ENCODE data around the gene KPNA3. TPM values are rescaled to one million over a fixed set of nuclear protein-coding genes. Genes with fewer than 3 reads are reported as not detected.

KPNA3 gene
- total RNA-seq, 1 experiment from 2014 or later = 32.2 TPM

DNA sequence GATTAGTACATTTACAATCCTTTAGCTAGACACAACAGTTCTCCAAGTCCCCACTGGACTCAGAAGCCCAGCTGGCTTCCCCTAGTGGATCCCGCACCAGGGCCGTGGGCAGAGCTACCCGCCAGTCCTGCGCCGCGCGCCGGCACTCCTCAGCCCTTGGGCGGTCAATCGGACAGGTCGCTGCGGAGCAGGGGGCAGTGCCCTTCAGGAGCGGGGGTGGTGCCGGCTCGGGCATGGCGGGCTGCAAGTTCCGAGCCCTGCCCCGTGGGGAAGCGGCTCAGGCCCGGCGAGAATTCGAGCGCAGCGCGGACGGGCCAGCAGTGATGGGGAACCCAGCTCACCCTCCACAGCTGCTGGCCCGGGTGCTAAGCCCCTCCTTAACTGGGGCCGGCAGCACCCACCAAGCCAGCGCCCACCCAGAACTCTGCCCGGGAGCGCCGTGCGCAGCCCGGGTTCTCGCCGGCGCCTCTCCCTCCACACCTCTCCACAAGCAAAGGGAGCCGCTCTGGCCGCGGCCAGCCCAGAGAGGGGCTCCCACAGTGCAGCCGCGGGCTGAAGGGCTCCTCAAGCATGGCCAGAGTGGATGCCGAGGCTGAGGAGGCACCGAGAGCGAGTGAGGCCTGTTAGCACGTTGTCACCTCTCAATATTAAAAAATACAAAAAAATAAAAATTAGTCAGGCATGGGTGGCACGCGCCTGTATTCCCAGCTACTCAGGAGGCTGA, 114.1 kb downstream of the KPNA3 start:
- no peak for DNase-seq (ENCODE audit: low read depth)

DNA sequence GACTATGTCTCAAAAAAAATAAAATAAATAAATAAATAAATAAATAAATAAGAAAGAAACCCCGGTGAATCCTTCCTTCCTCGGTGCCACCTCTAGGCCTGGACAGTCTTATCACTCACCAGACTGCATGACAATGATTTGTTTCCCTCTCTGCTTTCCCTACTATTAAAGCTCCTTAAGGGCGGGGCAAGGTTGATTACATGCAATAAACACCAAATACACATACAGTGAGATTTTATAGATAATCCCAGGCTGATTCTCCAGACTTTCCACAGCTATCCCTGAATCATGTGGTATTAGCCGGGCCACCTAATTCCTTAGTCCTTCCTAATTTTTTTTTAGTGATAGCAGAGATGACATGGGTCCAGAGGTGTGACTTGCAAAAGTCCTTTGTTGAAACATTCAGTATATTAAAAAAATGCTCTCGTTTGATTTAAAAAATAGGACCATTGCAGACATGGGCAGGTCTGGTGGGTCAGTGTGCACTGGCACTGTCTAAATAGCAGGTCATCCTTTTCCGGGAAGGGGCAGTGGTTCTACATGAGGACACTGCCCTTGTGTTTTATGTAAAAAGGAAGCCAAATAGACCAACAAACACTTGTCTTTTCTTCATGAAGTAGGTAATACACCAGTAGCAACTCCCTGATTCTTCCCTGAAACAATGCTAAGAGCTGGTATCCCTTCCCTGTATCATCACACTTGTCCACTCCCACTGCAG, 115.7 kb downstream of the KPNA3 start:
- DNase-seq (ENCODE audit: low read depth) = no peak

DNA sequence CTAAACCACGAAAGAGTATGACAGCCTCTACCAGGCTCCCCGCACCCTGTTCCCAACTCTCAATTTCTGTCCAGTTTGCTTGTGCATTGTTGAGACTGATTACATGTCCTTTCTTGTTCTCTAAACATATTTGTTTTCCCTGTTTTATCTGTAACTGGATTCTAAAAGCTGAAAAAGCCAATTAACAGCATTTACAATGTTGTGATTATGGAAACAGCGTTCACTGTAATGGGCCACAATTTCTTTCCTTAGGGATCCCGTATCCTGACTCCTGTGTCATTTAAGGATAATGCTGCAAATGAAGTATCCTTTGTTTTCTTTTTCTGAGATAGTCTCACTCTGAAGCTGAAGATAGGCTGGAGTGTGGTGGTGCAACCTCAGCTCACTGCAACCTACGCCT, 121.7 kb downstream of the KPNA3 start:
- DNase-seq (ENCODE audit: low read depth) = no peak

DNA sequence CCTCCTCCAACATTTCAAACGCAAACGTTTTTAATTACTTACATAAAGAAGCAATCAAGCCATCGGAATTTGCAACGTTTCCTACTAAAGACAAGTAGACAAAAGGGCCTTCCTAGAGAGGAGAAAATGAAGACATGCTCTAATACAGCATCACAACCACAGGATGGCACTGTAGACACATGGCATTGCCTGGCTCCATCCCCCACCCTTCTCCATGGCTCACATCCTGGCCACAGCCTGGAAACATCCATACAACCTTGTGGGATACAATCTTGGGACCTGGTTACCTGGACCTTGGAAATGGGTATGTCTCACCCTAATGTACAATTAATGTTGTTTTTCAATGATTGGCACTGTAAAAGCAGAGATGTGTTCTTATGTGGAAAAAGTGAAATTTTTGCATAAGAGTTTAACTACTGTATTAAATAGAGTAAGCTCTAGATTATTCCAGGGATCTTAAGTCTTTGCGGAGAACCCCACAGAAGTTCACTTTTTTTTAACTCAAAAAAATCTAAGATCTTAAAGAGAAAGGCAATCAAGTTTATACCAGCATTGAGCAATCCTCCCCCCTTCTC, 122.7 kb downstream of the KPNA3 start:
- DNase-seq (ENCODE audit: low read depth) = peak; percentile 64

- peak; percentile 55 for DNase-seq (ENCODE audit: low read depth)
These were observed 124.7 kb downstream of the KPNA3 start for GRCh38 chr13:49667773-49668172.

DNA sequence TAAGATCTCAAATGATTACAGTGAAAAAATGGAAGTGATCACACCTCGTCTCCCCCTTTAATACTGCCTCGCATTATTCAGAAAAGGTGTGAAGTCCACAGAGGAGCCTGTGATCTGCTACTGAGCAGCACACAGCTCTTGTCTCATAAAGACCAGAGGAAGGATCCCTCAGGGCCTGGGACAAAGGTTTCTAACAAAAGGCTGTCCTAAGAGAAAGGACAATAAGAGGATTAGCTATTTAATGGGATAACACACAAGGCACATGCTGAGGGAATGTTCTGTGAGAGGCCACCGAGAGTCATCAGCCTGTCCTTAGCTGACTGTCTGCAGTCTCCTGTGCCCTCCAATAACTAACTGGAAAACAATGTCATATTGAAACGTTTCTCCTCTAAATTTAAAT, 127.9 kb downstream of the KPNA3 start:
- no peak for DNase-seq (ENCODE audit: low read depth)

DNA sequence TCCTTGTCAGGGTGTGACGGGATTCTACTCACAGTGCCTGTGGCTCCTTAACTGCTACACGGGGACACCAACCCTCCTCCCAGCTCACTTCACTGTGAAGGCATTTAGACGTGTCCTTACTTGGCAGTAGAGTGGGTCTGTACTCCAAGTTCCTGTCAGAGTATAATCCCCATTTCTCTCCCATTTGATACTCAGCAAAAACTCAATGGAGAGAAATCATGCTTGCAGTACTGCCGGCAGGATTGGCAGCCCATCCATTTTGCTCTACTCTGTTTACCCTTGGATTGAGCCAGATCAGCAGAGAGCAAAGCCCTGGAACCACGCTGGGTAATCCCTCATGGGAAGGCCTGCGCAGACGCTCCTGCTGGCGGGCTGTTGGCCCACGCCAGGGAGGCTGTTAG, 135.2 kb downstream of the KPNA3 start:
- DNase-seq (ENCODE audit: low read depth) = no peak

DNA sequence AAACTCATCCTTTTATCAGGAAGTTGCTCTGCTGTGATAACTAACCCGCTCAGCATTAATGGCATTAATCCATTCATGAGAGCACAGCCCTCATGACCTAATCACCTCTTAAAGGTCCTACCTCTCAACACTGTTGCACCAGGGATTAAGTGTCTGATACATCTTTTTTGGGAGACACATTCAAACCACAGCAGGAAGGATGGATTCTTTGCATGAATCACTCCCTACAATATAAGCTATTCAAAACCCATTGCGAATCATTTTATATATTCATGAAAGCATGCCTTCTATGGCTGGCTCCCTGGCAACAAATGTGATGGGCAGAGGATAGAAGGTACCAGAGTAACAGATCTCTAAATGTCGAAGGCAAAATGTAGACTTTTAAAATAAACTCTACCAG, 136.6 kb downstream of the KPNA3 start:
- peak; percentile 4 for DNase-seq (ENCODE audit: low read depth)

DNA sequence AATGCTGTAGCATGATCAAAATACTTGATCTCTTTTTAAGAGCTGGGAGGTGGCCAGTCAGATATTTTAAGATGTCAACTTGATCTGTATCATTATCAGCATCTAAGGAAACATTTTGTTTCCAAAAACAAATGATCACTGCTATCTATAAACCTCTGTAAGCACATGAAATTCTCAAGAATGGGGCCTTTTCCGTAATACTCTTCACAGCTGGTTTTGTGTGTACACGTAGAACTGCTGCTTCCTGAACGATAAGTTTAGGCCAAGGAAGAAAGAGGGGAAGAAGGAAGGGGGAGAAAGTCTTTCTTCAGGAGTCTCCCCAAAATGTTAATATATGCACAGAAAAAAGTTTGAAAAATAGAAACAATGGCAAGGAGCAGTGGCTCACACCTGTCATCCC, 138.5 kb downstream of the KPNA3 start:
- DNase-seq (ENCODE audit: low read depth) = no peak

DNA sequence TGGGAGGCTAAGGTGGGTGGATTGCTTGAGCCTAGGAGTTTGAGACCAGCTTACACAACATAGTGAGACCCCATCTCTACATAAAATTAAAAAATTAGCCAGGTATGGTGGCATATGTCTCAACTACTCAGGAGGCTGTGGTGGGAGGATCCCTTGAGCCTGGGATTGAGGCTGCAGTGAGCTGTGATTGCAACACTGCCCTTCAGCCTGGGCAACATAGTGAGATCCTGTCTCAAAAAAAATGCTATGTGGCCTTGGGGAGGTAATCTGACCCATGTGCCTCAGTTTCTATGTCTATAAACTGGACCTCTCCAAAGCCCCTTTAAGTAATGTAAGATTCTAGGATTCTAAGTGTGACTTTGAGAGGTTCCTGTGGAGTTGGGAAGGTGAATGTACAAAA, 139.0 kb downstream of the KPNA3 start:
- DNase-seq (ENCODE audit: low read depth) = no peak

DNA sequence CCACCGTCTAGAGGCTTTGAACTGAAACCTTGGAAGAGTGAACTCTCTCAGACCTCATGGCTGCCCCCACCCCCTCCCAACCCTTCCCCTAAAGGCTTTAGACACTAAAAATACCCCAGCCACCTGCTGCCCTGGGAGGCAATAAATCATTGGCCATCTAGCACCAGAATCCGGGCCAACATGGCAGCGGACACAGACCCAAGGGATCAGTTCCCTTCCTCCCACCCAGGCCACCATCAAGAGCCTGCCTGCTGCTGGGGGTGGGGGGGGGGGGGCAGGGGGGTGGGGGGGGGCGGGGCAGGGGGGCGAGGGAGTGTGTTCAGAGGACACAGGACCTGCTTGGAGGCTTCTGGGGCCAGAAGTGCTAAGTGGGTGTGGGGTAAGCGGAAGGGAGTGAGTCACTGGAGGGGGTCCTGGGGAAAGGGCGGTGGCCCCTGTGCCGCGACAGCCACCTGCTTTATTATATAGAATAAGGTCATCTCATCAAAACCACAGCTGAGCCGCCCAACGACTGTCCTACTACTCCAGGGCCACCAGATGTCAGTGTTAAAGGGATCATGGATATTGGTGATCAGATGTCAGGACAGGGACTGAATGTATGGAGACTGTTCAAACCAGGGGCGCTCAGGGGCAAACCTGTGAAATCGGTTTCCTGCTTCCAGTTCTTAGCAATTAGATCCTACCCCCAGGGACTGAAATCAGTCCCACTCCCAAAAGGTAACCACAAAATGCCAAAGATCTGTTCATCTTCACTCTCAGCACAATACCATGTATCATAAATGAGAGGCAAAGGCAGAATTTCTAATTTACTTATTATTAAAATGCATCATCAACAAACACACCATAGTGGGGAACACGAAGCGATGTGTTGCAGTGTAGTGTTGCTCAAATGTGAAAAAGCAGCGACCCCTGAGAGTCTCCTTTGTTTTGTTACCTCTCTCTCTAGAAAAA, 139.9 kb downstream of the KPNA3 start:
- peak; percentile 26 for DNase-seq (ENCODE audit: low read depth)

GRCh38 chr13:49651570-49652354, 140.7 kb downstream of the KPNA3 start:
- DNase-seq (ENCODE audit: low read depth) = no peak

DNA sequence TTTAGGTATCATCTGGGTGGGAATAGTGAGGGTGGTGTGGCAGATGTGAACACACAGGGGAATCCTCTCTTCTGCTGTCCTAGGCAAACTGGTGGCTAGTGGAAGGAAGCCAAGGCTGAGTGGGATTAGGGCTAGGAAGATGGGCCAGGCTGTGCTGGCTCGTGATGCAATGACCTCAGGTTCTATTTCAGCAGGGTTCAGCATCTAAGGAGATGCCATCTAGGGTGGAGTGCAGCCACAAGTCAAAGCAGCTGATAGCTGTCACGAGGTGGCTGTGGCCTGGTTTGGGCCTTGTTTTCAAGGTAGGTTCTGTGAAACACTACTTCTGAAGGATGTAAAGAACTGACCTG, 142.5 kb downstream of the KPNA3 start:
- DNase-seq (ENCODE audit: low read depth) = no peak

Other genes with a start within 250 kb of the KPNA3 start
- gene RCBTB1, start 207.1 kb downstream of the KPNA3 start, total RNA-seq (2014; rRNA removed; shearing (Covaris generic)) = 8.2 and 12.2 TPM in 2 replicates
- not detected in 2 replicates for gene ARL11, start 164.2 kb downstream of the KPNA3 start, total RNA-seq (2014; rRNA removed; shearing (Covaris generic))
- gene EBPL, start 101.2 kb downstream of the KPNA3 start, total RNA-seq (2014; rRNA removed; shearing (Covaris generic)) = 70.8 and 91.9 TPM in 2 replicates
- gene SPRYD7, start 143.7 kb upstream of the KPNA3 start, total RNA-seq (2014; rRNA removed; shearing (Covaris generic)) = 9.4 and 11.8 TPM in 2 replicates
- 13.2 and 14.0 TPM in 2 replicates for gene TRIM13, start 204.4 kb upstream of the KPNA3 start, total RNA-seq (2014; rRNA removed; shearing (Covaris generic))
- gene KCNRG, start 222.8 kb upstream of the KPNA3 start, total RNA-seq (2014; rRNA removed; shearing (Covaris generic)) = 0.17 and 1.4 TPM in 2 replicates

Data from M059J (cell line).